Measurements from ENCODE around the gene MAGEB3. TPM values are rescaled to one million over a fixed set of nuclear protein-coding genes. Genes with fewer than 3 reads are reported as not detected.
"Not testable (repeated sequence)": the region's sequence is repeated elsewhere in the genome, so short reads cannot be mapped to it uniquely, and the experiment has no call there.

The MAGEB3 gene, protein sequence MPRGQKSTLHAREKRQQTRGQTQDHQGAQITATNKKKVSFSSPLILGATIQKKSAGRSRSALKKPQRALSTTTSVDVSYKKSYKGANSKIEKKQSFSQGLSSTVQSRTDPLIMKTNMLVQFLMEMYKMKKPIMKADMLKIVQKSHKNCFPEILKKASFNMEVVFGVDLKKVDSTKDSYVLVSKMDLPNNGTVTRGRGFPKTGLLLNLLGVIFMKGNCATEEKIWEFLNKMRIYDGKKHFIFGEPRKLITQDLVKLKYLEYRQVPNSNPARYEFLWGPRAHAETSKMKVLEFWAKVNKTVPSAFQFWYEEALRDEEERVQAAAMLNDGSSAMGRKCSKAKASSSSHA
- not detected for total RNA-seq
- not detected for polyA plus RNA-seq

GRCh38 chrX:30230395-30230794 lies at the start of gene MAGEB3:
Gene MAGEB3, plus strand, starts transcription at chrX:30230657. Its CDS starts 5,268 bp downstream, at chrX:30235925.
- no peaks in the 10 kb centered on the region for H3K4me1 ChIP-seq
- ATAC-seq (no peak), DNase-seq (no peak), FAIRE-seq (no peak)
- H3K27ac ChIP-seq = no peak within 1 kb of the TSS
- no peaks in the 10 kb centered on the region for H3K27me3 ChIP-seq
- 58 to 60% methylated on average over 4 of the region's 4 CpGs for WGBS, 2 donors
- TF ChIP-seq CTCF (IDR thresholded peaks at IDR 0.05) = no peak
- no peaks in the 10 kb centered on the region for H3K36me3 ChIP-seq
- H3K9me3 ChIP-seq = no peaks in the 10 kb centered on the region
- intact Hi-C loops (cut with DNase I) = no loop called here
- no peak within 1 kb of the TSS for H3K4me3 ChIP-seq

DNA sequence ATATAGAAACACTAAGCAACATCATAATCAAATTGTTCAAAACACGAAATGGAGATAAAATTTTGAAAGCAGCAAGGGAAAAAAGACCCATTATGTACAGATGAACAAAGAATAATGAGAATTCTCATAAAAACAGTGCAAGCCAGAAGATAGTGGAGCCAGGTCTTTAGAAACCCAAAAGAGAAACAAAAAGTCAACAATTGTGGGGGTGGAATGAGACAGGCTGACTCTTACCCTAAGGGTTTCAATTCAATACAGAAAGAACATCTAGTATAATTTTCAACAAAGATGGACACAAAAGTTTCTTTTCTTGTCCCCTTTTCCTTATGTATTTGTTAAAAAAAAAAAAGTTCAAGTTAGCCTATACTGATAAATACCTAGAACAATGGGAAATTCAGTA lies 49.1 kb upstream of the MAGEB3 start:
- H3K9me3 ChIP-seq = no peaks in the 10 kb centered on the region
- DNase-seq (no peak), FAIRE-seq (no peak), ATAC-seq (no peak)
- intact Hi-C loops (cut with DNase I) = no loop called here
- WGBS, 2 donors = 24 to 30% methylated on average over 1 of the region's 1 CpG
- no peak overlapping the region for H3K4me3 ChIP-seq
- no peaks in the 10 kb centered on the region for H3K4me1 ChIP-seq
- H3K36me3 ChIP-seq = no peaks in the 10 kb centered on the region
- no peak overlapping the region for H3K27ac ChIP-seq
- no peak for TF ChIP-seq CTCF (IDR thresholded peaks at IDR 0.05)
- H3K27me3 ChIP-seq = peaks cover 0 to 27% (median 0%) of the 10 kb centered on the region in 4 donors

GRCh38 chrX:30183554-30183953 lies 46.9 kb upstream of the MAGEB3 start:
- Histone ChIP-seq H3K27me3 (peaks cover 0 to 12% (median 0%) of the 10 kb centered on the region in 4 donors), H3K27ac (no peak overlapping the region), H3K36me3 (no peaks in the 10 kb centered on the region), H3K4me3 (no peak overlapping the region), H3K9me3 (no peaks in the 10 kb centered on the region), H3K4me1 (no peaks in the 10 kb centered on the region)
- TF ChIP-seq CTCF (IDR thresholded peaks at IDR 0.05) = no peak
- no peak for DNase-seq
- ATAC-seq = no peak
- 16 to 18% methylated on average over 3 of the region's 3 CpGs for WGBS, 2 donors
- intact Hi-C loops (cut with DNase I) = no loop called here
- FAIRE-seq = peak; percentile 49

DNA sequence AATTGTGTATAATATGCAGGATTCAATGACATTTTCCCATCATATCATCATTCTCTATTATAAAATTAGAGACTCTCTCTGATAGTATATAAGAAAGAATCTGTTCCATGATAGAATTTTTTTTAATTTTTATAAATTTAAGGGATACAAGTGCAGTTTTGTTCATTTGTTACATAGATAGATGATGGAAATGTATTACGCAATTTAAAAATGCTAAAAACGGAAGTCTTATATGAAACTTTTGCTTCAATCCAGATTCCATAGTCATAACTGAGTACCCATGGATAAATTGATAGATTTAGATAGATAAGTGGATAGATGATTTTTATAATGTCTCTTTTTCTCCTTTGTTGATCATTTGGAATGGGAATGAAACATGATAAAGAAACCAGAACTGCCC lies 40.0 kb upstream of the MAGEB3 start:
- Histone ChIP-seq H3K27me3 (peaks cover 0 to 4% (median 0%) of the 10 kb centered on the region in 4 donors), H3K4me3 (no peak overlapping the region), H3K27ac (no peak overlapping the region), H3K9me3 (no peaks in the 10 kb centered on the region), H3K36me3 (no peaks in the 10 kb centered on the region), H3K4me1 (no peaks in the 10 kb centered on the region)
- 78 to 86% methylated on average over 2 of the region's 2 CpGs for WGBS, 2 donors
- FAIRE-seq (peak; percentile 76), ATAC-seq (no peak), DNase-seq (no peak)
- TF ChIP-seq CTCF (IDR thresholded peaks at IDR 0.05) = no peak
- intact Hi-C loops (cut with DNase I) = no loop called here

DNA sequence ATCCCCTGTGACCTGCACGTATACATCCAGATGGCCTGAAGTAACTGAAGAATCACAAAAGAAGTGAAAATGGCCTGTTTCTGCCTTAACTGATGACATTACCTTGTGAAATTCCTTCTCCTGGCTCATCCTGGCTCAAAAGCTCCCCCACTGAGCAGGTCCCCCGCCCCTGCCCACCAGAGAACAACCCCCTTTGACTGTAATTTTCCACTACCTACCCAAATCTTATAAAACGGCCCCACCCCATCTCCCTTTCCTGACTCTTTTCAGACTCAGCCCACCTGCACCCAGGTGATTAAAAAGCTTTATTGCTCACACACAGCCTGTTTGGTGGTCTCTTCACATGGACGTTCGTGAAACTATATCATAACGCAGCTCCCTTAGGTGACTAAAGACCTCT lies 36.5 kb upstream of the MAGEB3 start:
- FAIRE-seq = peak; percentile 56
- H3K36me3 ChIP-seq; H3K4me1 ChIP-seq; H3K4me3 ChIP-seq; intact Hi-C loops (cut with DNase I); H3K27ac ChIP-seq; ATAC-seq; DNase-seq; H3K27me3 ChIP-seq; H3K9me3 ChIP-seq: not testable (repeated sequence)
- 50 to 52% methylated on average over 6 of the region's 6 CpGs for WGBS, 2 donors
